GM10266 (cell line): ENCODE measurements around the gene NOTCH1.

Experiments
- DNase-seq: peaks from one replicate; pipeline ENCODE4 v3.0.0; 2012; ENCODE audit errors: extremely low spot score
- CTCF ChIP-seq: IDR thresholded peaks from 2 replicates; pipeline ENCODE4 v1.5.1; 2012; ENCODE audit warnings: mild to moderate bottlenecking, low read depth; ENCODE audit not compliant: control insufficient read depth, insufficient read depth; ENCODE audit errors: missing control alignments

Gene NOTCH1

GRCh38 chr9:136454026-136454796 lies 91.6 kb downstream of the NOTCH1 start:
- DNase-seq = no peak
- no peak for TF ChIP-seq CTCF

- DNase-seq = no peak
- no peak for TF ChIP-seq CTCF
Observed at GRCh38 chr9:136453326-136453725, 92.5 kb downstream of the NOTCH1 start.

DNA sequence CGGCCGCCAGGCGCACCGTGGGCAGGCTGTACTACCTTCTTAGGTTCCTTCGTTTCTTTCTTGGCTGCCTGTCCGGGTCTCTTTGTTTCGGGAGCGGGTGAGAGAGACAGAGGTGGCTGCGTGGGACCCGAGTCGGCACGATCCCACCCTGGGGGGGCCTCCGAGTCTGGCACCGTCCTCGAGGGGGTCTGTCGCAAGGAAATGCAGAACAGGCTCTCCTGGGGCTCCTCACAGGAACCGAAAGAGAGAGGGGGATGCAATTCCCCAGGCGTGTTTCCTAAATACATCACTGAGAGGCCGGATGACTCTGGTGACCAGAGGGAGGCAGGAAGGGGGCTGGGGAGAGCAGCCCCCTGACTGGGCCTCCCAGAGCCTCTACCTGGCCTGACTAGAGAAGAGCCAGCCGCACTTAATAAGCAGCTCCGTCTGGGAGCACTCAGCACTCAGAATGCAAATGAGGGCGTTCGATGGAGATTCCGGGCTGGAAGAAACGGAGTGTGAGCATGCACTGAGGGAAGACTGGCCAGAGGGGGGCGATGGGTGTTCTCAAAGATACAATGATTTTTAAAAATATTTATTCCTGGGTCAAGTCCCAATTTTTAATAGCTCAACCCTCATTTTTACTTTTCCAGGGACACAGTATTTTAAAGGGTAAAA lies 94.5 kb downstream of the NOTCH1 start:
- TF ChIP-seq CTCF = no peak
- no peak for DNase-seq

DNA sequence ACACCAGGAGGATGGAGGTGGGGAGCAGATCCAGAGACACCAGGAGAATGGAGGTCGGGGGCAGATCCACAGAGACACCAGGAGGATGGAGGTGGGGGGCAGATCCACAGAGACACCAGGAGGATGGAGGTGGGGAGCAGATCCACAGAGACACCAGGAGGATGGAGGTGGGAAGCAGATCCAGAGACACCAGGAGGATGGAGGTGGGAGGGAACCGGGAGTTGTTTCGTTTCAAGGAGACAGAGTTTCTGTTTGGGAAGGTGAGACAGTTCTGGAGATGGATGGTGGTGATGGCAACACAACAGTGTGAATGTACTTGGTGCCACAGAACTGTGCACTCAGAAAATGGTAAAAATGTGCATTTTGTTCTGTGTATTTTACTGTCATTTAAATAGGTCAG lies 97.2 kb downstream of the NOTCH1 start:
- no peak for DNase-seq
- no peak for TF ChIP-seq CTCF

DNA sequence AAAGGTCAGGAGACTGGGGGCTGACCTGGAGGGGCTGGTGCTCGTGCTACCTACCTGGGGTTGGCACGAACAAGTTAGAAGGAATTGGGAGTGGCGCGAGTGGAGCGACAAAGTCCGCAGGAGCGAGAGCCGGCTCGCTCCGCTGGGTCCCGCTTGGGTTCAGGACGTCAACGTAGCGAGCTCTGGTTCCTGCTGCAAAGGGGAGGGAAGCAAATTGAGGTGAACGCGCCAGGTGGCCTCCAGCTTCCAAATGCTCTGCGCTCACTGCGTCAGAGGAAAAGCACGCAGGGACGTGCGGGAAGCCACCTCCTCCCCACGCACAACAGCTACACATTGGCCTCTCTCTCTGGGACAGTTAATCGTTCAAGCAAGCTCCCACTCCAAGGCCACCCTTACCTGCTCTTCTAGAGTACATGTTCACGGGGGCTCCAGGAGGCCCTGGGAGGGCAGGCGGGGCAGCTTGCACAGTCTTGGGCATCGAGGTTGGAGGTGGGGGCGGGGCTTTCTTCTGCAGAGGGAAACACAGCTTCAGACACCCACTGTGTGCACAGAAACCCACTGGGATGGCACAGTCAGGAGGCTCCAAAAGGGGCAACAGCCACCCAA lies 98.6 kb downstream of the NOTCH1 start:
- no peak for TF ChIP-seq CTCF
- no peak for DNase-seq

- TF ChIP-seq CTCF = no peak
- no peak for DNase-seq
Observed at GRCh38 chr9:136445799-136446198, 100.0 kb downstream of the NOTCH1 start.
